GM21786 (cell line): ENCODE results near the gene C19orf67.

Source experiments
- ATAC-seq: cut with Tn5 transposase; IDR thresholded peaks from one replicate; pipeline ENCODE4 v1.9.1; 2021; ENCODE audit not compliant: unreplicated experiment

Gene C19orf67

DNA sequence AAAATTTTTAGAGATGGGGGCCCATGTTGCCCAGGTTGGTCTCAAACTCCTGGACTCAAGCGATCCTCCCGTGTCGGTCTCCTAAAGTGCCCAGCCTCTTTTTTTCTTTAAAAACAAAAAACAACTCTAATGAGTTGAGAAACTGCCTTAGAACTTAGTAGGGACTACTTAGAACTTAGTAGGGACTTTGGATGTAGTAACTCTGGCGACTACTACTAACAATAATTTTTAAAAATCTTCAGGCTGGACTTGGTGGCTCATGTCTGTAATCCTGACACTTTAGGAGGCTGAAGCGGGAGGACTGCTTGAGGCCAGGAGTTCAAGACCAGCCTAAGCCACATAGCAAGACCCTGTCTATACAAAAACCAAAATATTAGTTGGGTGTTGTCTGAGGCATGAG is 515 bp upstream of the C19orf67 start:
- no peak for ATAC-seq

DNA sequence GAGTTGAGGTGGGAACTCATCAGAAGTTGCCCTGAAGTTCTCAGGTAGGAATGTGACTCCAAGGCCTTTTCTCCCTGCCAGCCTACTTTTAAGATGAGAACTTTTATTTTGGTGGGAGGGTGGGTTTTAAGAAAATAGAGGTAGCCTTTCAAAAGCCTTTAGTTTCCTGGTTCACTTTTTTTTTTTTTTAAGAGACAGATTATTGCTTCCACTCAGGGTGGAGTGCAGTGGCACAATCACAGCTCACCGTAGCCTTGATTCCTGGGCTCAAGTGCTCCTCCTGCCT is 3.0 kb downstream of the C19orf67 start:
- ATAC-seq: no peak

DNA sequence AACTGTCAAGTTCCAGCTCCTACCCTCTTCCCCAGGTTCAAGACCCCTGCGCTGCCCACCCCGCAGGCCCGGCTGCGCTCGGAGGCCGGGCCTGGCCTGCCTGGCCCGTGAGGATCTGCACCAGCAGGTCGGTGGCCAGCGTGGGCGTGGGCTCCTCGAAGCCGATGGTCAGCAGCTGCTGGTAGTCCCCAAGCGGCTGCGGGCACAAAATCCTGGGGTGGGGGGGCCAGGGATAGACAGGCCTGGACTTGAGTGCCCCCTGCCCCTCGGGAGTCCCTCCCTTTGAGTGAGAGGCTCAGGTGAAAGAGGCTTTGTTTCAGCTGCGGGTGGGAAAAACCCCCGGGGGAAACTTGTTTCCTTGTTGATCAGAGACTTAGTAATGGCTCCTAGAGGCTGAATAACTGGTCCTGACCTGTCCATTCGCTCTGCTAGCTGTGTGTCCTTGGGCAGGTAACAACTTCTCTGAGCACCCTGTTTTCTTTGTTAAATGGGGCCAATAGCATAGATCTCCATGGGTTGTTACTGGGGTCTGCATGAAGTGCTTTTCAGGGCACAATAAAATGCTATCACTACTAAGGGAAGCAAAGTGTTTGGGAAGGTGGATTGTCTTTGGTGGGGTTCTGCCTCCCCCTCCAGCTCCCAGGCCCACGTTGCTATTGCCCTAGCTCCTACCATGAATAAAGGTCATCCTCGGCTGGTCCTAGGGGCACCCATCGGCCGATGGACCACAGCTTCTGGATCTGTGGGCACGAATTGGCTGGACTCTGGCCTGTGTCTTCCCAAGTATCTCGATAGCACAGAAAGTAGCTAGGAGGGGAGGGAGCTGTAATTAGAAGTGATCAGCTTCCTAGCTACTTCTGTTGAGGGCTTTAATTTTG is 3.5 kb downstream of the C19orf67 start:
- ATAC-seq: peak; percentile 9

DNA sequence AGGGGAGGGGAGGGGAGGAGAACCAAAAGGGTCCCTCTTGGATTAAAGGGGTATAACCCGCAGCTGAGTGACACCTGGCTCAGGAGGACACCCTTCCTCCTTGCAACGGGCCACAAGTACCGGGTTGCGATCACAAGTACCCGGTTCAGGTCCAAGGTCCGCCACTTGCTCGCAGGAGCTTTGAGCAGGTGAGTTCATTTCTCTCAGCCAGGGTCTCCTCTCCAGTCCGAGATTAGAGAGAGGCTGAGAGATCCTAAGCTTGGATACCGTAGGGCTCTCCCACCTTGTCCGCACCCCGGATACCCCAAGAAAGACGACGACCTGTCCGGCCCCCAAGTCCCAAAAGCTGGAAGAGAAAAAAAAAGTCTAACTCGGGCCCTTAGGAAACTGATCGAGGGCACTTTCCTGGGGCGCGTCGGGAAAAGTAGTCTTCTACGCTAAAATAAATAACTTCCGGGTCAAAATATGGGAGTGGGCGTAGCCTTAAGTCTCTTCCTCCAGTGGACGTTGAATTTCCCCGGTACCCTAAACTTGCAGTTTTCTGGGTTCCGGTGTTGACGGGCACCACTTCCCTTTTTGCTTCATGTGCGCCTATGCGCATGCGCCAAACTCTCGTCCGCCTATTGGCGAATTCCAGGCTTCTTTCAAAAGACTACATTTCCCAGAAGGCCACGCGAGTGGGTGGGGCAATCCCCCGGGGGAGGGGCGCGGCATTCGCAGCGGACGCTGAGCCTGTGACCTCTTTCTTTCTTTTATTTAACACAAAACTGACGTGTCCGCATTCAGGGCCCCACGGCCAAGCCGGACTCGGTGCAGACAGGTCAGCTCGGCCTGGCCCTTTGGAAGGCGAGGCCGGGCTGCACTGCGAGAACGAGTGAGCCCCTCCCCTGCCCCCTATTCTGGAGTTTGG is 4.4 kb downstream of the C19orf67 start:
- peak; percentile 88 for ATAC-seq

DNA sequence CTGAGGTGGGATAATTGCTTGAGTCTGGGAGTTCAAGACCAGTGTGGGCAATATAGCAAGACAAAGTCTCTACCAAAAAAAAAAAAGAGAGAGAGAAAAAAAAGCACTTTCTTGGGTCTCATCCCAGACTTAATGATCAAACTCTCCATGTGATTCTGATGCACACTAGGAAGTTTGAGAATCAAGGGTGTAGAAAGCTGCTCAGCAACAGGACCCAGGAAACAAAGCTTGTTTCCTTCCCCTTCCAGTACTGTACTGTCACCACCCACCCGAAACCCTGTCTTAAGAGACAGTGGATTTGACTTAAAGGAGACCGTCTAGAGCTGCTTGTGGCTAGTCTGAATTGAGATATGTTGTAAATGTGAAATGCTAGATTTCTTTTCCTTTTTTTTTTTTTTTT is 7.2 kb downstream of the C19orf67 start:
- ATAC-seq: no peak

DNA sequence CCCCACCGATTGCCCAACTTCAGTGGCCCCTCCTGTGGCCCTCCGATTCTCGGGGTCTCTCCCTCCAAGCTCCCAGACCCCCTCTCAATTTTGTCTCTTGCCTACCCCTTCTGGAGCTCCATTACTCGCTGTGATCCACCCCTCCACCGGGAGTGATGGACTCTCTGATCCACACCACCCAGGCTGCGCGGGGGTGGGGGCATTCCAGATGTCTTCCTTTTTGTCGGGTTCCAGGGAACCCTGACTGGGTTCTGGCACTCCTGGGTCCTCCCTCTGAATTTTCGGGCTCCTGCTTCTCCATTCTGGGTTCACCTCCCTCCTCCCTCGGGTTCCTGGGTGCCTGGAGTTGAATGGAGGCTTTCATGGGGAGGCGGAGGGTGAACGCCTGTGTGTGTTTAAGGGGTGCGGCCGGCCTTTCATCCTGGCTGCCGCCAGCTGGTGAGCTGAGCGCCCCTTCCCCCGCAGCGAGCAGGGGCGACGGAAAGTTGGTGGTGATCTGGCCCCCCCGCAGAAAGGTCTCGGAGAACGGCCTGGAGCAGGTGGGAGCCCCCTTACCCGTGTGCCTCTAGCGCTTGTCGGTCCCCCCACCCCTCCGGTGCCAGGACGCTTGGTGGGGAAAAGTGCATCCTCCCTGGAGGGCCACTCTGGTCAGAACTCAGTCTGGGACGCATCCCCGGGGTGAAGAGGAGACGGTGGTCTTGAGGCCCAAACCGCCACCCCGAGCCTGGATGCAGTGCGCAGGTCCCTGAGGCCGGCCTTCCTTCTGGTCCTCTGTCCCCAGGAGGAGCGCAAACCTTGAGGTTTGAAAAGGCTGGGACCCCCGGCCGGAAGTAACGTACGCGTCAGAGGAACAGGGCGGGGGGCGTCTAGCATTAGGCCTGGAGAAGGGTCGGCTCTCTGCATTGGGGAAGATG is 11.4 kb downstream of the C19orf67 start:
- ATAC-seq: no peak

DNA sequence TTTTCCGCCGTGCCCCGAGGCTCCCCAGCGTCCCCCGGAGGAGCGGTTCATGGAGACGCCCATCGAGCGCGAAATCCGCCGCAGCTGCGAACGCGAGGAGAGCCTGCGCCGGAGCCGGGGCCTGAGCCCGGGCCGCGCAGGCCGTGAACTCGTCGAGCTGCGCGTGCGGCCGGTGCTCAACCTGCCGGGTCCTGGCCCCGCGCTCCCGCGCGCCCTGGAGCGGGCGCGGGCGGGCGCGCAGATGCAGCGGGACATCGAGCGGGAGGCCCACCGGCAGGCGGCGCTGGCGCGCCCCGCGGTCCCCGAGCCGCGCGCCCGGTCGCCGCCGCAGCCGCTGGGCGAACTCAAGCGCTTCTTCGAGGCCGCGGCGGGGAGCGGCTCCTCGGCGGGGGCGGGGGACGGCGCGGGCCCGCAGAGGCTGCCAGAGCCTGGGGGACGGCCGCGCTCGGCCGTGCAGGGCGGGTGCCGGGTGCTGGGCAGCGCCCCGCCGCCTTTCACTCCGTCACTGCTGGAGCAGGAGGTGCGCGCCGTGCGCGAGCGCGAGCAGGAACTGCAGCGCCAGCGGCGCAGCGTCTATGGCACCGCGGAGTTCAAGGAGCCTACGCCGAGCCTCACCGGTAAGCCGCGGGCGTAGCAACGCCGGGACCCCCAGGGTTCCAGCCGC is 12.2 kb downstream of the C19orf67 start:
- ATAC-seq: no peak

DNA sequence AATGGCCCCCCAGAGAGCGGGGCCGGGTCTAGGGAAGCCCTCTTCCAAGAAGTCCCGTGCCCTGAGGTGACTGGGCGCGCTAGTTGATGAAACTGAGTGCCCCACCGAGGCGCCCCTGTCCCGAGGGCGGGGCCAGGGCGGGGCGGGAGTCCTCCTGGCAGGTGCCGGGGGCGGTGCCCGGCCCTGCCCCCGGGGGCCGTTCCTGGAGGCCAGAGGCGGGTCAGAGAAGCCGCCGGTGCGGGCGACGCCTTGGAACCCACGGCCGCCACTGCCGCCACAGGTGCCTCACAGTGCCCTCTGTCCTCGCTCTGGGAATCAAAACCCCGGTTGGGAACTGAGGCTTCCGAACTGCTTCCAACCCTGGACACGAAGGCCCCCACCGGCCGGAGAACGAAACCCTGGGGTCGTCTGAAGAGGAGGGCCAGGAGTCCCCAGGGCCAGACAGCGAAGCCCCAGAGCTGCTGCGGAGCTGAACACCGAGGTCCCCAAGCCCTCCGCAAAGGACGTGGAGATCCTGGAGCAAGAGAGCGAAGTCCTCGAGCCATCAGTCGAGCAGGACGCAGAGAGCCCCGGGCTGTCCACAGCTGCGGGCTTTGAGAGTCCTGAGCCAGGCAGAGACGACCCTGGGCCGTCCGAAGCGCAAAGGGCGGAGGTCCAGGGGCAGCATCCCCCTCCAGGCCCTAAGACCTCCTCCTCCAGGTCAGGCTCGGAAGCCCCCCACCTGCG is 12.9 kb downstream of the C19orf67 start, which contains the start of gene MISP3:
MISP3 (plus strand) TSS at position 252 of the 726 bp plus-strand sequence. CDS start 524 bp downstream, outside the sequence.
- no peak for ATAC-seq

DNA sequence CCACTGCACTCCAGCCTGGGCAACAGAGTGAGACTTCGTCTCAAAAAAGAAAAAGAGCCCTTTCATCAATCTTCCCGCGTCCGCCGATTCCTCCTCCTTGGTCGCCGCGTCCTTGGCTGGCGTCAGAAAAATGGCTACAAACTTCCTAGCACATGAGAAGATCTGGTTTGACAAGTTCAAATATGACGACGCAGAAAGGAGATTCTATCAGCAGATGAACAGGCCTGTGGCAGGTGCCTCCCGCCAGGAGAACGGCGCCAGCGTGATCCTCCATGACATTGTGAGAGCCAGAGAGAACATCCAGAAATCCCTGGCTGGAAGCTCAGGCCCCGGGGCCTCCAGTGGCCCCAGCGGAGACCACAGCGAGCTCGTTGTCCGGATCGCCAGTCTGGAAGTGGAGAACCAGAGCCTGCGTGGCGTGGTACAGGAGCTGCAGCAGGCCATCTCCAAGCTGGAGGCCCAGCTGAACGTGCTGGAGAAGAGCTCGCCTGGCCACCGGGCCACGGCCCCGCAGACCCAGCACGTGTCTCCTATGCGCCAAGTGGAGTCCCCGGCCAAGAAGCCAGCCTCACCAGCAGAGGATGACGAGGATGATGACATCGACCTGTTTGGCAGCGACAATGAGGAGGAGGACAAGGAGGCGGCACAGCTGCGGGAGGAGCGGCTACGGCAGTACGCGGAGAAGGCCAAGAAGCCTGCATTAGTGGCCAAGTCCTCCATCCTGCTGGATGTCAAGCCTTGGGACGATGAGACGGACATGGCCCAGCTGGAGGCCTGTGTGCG is 15.1 kb downstream of the C19orf67 start:
- ATAC-seq: no peak

DNA sequence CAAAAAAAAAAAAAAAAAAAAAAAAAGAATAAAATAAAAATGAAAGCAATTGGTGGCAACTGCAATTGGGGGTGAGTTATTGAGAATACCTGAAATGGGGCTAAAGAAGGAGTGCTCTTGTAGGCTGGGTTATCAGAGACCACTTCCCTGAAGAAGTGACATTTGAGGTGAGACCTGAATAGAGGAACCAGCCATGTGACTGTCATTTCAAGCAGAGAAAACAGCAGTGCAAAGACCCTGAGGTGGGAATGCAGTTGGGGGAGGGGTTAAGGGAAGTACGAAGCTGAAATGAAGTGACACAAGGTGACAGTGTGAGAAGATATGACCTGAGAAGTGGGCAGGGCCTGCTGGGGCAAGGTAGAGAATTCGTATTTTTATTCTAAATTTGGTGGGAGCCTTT is 19.4 kb downstream of the C19orf67 start:
- ATAC-seq: no peak

DNA sequence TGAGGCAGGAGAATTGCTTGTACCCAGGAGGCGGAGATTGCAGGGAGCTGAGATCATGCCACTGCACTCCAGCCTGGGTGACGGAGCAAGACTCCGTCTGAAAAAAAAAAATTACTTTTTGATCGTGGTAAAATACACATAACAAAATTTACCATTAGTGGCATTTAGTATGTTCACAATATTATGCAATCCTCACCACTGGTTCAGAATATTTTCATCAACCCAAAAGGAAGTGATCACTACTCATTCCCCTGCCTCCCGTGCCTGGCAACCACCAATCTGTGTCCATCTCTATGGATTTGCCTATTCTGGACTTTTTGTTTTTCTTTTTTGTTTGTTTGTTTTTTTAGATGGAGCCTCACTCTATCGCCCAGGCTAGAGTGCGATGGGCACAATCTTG is 22.5 kb downstream of the C19orf67 start:
- ATAC-seq: no peak

DNA sequence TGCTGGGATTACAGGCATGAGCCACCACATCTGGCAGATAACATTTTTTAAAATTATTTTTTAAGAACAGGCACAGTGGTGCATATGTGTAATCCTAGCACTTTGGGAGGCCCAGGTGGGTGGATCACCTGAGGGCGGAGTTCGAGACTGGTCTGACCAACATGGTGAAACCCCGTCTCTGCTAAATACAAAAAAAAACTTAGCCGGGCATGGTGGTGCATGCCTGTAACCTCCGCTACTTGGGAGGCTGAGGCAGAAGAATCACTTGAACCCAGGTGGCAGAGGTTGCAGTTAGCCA is 23.1 kb downstream of the C19orf67 start:
- ATAC-seq: no peak

DNA sequence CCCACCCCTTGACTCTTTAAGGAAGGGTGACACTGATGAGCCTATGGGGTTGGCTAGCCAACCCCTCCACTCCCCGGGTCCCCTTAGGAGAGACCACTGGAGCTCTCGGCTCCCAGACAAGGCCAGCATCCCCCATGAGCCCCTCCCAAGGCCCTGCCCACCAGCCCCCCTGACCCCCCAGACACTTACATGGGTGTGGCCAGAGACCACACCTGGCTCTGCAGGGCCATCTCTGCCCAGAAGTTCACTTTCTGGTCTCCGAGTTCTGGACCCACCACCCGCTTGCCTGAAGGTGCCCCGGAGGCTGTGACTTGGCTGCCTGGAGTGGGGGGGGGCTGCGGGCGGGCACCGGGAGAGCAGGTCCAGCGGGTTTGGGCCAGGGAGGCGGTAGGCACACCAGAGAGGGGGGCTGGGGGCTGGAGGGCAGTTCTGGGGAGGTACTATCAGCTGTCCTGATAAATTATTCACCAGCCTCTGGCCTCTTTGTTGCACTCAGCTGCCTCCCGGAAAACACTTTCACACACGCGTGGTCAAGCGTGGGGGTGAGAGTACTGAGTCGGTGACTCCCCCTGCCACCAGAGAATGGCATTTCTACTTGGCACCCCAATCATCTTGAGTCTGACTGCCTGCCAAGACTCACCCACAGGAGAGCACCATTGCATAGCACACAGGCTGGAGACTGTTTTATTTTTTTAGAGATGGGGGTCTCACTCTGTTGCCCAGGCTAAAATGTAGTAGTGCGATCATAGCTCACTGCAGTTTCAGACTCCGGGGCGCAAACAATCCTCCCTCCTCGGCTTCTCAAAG is 23.6 kb downstream of the C19orf67 start, which contains the start of gene PALM3:
PALM3 (minus strand) TSS at position 326 of the 807 bp plus-strand sequence; CDS start at position 230, 96 bp downstream.
- ATAC-seq: no peak

DNA sequence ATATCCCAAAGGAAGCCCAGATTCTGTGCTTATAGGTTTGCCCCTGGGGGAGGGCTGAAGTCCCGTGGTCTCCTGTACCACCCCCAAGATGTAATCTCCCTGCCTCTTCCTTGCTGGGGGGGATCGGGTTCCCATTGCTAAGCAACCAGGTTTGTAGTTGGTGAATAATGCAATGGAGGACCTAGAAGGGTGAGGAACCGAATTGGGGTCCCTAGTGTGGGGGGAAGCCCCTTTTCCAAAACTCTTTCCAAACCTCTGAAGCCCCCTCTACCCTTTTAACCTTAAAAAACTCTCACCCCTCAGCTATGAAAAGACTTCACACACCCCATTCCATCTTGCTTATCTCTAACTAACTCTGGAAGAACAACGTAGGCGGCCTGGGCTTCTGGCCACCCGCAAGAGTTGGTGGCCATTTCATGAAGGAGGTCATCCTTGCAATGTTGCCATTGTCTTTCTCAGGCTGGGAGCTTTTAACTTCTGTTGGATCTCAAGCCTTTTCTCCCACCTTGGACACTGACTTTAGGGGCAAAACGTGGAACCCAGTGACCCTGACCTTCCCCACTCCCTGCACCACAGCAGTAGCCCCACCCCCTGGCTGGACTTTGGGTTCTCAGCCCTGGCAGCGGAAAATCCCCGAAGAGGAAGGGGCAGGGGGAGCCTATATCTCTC is 24.4 kb downstream of the C19orf67 start:
- no peak for ATAC-seq

DNA sequence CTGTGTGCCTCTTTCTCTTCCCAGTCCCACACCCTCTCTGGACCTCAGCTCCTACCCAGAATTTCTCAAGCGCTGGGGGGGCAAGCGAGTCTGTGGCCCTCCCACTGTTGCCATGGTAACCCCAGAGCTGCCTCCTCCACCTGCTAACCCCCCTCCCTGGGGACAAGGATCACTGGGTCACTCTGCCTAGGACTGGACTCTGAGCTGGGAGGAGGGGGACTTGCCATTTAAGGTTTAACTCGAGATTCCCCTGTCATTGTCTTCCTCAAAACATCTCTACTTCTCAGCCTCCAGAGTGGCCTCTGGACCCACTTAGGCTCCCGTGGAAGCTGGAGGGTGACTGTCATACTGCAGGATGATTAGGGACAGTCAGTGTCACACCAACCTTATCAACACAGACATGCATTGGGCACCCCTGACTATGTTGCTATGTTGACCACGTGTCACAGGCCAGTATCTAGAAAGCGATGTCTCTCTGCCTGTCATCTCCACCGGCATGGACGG is 25.9 kb downstream of the C19orf67 start:
- ATAC-seq: no peak

DNA sequence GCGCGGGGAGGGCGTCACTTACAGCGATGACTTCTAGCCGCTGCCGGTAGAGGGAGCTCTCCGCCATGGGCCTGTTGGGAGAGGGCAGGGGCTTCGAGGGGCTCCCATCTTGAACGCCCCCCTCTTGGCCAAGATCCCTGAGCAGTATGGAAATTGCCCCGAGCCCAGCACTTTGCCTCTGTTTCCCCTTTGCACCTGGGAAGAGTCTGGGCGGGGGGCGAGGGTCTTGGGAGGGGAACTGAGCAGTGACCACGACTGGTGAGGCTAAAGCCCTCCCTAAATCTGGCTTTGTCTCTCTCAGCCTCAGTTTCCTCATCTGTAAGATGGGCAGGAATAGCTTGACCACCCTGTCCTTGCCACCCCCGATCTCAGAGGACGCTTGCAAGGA is 26.5 kb downstream of the C19orf67 start:
- no peak for ATAC-seq
